Loucy (cell line): ENCODE results near the gene SUSD6.

ENCODE experiments used
- H2AFZ ChIP-seq: fragments of 200-600 bp; sonication (generic); 2 replicates; pipeline ENCODE4 v1.6.0; 2016; ENCODE audit warnings: antibody characterized with exemption, mild to moderate bottlenecking, low read length, moderate library complexity
- H3F3A ChIP-seq: fragments of 200-600 bp; 2 replicates; pipeline ENCODE4 v1.6.0; 2016; ENCODE audit warnings: antibody characterized with exemption, low read depth, mild to moderate bottlenecking
- H3K27me3 ChIP-seq: fragments of 200-600 bp; sonication (generic); 2 replicates; pipeline ENCODE4 v1.6.1; 2014; ENCODE audit warnings: low read length, mild to moderate bottlenecking; ENCODE audit not compliant: insufficient read depth, poor library complexity, severe bottlenecking
- H3K36me3 ChIP-seq: fragments of 200-600 bp; sonication (generic); 2 replicates; pipeline ENCODE4 v1.6.1; 2016; ENCODE audit warnings: low read length; ENCODE audit not compliant: insufficient read depth
- H3K4me1 ChIP-seq: fragments of 200-600 bp; sonication (generic); 2 replicates; pipeline ENCODE4 v1.5.1; 2014; ENCODE audit warnings: low read length, mild to moderate bottlenecking; ENCODE audit not compliant: insufficient read depth, poor library complexity, severe bottlenecking
- H3K4me2 ChIP-seq: fragments of 200-600 bp; sonication (generic); 2 replicates; pipeline ENCODE4 v1.6.0; 2014; ENCODE audit warnings: antibody characterized with exemption, low read length, low read depth, mild to moderate bottlenecking; ENCODE audit not compliant: poor library complexity, severe bottlenecking
- H3K4me3 ChIP-seq: fragments of 200-600 bp; sonication (generic); 2 replicates; pipeline ENCODE4 v1.5.1; 2014; ENCODE audit warnings: low read length, mild to moderate bottlenecking, mixed read lengths; ENCODE audit not compliant: poor library complexity, severe bottlenecking
- H3K79me2 ChIP-seq: fragments of 200-600 bp; sonication (generic); 2 replicates; pipeline ENCODE4 v1.6.1; 2014; ENCODE audit warnings: low read length; ENCODE audit not compliant: insufficient read depth
- H3K9ac ChIP-seq: fragments of 200-600 bp; sonication (generic); 2 replicates; pipeline ENCODE4 v1.6.0; 2014; ENCODE audit warnings: mild to moderate bottlenecking, low read depth, low read length, moderate library complexity; ENCODE audit not compliant: poor library complexity, severe bottlenecking
- H3K9me2 ChIP-seq: fragments of 200-600 bp; sonication (generic); replicated peaks from 2 replicates; pipeline ENCODE4 v1.6.1; 2016; ENCODE audit warnings: low read depth, low read length, mixed read lengths
- H3K9me3 ChIP-seq: fragments of 200-600 bp; sonication (generic); 2 replicates; pipeline ENCODE4 v1.6.1; 2014; ENCODE audit warnings: mild to moderate bottlenecking, antibody characterized with exemption, low read length, low read depth; ENCODE audit not compliant: insufficient read depth
- H4K20me1 ChIP-seq: fragments of 200-600 bp; sonication (generic); 2 replicates; pipeline ENCODE4 v1.6.0; 2014; ENCODE audit warnings: antibody characterized with exemption, low read length, mild to moderate bottlenecking; ENCODE audit not compliant: insufficient read depth, poor library complexity, severe bottlenecking
- CTCF ChIP-seq: fragments of 200-600 bp; sonication (generic); conservative IDR thresholded peaks from 2 replicates; pipeline ENCODE4 v1.5.1; 2014; ENCODE audit warnings: mild to moderate bottlenecking, antibody characterized with exemption, low read length
- EZH2phosphoT487 ChIP-seq: fragments of 200-600 bp; IDR thresholded peaks from 2 replicates; pipeline ENCODE4 v1.6.1; 2018; ENCODE audit warnings: antibody characterized with exemption, mild to moderate bottlenecking, moderate library complexity, borderline replicate concordance

The SUSD6 gene

DNA sequence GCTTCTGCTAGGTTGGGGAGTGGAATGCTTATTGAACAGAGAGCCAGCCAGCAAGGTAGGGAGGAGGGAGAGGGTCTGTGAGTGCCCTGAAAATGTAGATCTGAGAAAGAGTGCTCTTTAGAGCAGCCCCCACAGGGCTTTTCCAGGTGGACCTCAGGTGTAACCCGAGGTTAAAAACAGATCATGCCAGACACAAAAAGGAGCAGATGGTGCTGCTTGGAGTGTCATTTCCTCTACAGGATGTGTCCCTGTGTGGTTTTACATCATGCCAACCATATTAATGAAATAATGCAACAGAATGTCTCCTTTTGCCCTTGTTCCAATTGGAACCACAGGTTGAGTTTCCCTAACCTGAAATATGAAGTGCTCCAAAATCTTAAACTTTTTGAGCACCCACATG is 6.4 kb downstream of the SUSD6 start:
- Histone ChIP-seq H2AFZ (no peak overlapping the region), H3K36me3 (no peaks in the 10 kb centered on the region), H3K4me1 (peaks cover 93% of the 10 kb centered on the region), H4K20me1 (peaks cover 25% of the 10 kb centered on the region), H3K79me2 (peaks cover 100% of the 10 kb centered on the region), H3K9me2 (no peaks in the 10 kb centered on the region), H3F3A (no peaks in the 10 kb centered on the region), H3K4me2 (peak overlapping the region; percentile 95), H3K9me3 (no peaks in the 10 kb centered on the region), H3K27me3 (no peaks in the 10 kb centered on the region), H3K4me3 (peak overlapping the region; percentile 94), H3K9ac (peak overlapping the region; percentile 99)
- TF ChIP-seq EZH2phosphoT487 (no peak), CTCF (no peak)

- Histone ChIP-seq H3K4me2 (peak overlapping the region; percentile 95), H3K36me3 (no peaks in the 10 kb centered on the region), H3K4me1 (peaks cover 93% of the 10 kb centered on the region), H4K20me1 (peaks cover 18% of the 10 kb centered on the region), H3K9me3 (no peaks in the 10 kb centered on the region), H2AFZ (no peak overlapping the region), H3K4me3 (peak overlapping the region; percentile 94), H3K27me3 (no peaks in the 10 kb centered on the region), H3F3A (0 out of 2 replicates have a peak, but pooled peaks cover 1% of the 10 kb centered on the region), H3K79me2 (peaks cover 98% of the 10 kb centered on the region), H3K9me2 (no peaks in the 10 kb centered on the region), H3K9ac (peak overlapping the region; percentile 99)
- no peak for TF ChIP-seq EZH2phosphoT487
- TF ChIP-seq CTCF = no peak
Observed at GRCh38 chr14:69619012-69619411, 7.6 kb downstream of the SUSD6 start.

- peaks cover 97% of the 10 kb centered on the region for H3K79me2 ChIP-seq
- H3K4me1 ChIP-seq = peaks cover 94% of the 10 kb centered on the region
- H4K20me1 ChIP-seq = peaks cover 10% of the 10 kb centered on the region
- peak overlapping the region; percentile 95 for H3K4me2 ChIP-seq
- H3K4me3 ChIP-seq = peak overlapping the region; percentile 30
- peak overlapping the region; percentile 55 for H3K9ac ChIP-seq
- H3F3A ChIP-seq = peaks cover 9% of the 10 kb centered on the region
- H3K9me3 ChIP-seq = no peaks in the 10 kb centered on the region
- no peaks in the 10 kb centered on the region for H3K27me3 ChIP-seq
- no peak overlapping the region for H2AFZ ChIP-seq
- TF ChIP-seq EZH2phosphoT487 (no peak), CTCF (no peak)
- no peaks in the 10 kb centered on the region for H3K9me2 ChIP-seq
- no peaks in the 10 kb centered on the region for H3K36me3 ChIP-seq
Observed at GRCh38 chr14:69620211-69620611, 8.8 kb downstream of the SUSD6 start.
